Activated CD4-positive, alpha-beta T cell treated with anti-CD3 and anti-CD28 coated beads for 1 hour (primary cell): ENCODE results near the gene ZNRF3.

Experiments
- DNase-seq: peaks from one replicate; pipeline ENCODE4 v3.0.0-alpha.2; 2020

ZNRF3 gene

DNA sequence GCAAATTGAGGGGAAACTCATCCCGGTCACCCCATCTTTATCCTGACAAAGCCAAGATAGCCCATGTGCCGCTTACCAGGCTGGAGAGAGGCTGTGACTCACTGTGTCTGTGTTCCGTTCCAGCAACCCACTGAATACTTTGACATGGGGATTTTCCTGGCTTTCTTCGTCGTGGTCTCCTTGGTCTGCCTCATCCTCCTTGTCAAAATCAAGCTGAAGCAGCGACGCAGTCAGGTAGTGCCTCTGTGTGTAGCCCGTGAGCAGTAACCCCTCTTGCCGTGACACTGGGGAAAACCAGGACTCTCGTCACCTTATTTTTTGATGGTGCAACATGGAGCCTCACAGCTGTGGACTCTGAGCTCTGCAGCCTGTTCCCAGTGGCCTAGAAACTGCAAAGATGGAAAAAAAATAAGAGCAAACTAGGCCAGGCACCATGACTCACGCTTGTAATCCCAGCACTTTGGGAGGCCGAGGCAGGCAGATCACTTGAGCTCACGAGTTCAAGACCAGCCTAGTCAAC lies 161.3 kb downstream of the ZNRF3 start:
- DNase-seq: no peak

DNA sequence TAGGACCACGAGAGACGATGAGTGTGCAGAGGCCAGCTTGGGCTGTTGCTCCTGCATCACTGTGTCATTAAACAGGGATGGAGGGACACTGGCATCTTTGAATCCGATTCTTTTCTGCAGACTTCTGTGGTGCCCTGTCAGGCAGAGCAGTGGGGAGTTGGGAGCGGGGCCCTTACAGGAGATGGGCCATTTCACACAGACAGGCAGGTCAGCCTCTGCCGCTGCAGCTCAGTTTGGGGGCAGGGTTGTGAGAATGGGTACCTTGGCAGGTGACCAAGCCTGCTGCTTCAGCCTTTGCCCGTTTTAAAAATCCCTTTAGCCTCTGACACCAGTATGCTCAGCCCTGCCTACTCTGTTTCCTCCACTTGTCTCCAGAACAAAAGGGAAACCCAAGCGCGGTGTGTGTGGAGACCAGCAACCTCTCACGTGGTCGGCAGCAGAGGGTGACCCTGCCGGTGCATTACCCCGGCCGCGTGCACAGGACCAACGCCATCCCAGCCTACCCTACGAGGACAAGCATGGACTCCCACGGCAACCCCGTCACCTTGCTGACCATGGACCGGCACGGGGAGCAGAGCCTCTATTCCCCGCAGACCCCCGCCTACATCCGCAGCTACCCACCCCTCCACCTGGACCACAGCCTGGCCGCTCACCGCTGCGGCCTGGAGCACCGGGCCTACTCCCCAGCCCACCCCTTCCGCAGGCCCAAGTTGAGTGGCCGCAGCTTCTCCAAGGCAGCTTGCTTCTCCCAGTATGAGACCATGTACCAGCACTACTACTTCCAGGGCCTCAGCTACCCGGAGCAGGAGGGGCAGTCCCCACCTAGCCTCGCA lies 165.7 kb downstream of the ZNRF3 start:
- no peak for DNase-seq

DNA sequence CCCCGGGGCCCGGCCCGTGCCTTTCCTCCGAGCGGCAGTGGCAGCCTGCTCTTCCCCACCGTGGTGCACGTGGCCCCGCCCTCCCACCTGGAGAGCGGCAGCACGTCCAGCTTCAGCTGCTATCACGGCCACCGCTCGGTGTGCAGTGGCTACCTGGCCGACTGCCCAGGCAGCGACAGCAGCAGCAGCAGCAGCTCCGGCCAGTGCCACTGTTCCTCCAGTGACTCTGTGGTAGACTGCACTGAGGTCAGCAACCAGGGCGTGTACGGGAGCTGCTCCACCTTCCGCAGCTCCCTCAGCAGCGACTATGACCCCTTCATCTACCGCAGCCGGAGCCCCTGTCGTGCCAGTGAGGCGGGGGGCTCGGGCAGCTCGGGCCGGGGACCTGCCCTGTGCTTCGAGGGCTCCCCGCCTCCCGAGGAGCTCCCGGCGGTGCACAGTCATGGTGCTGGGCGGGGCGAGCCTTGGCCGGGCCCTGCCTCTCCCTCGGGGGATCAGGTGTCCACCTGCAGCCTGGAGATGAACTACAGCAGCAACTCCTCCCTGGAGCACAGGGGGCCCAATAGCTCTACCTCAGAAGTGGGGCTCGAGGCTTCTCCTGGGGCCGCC lies 166.4 kb downstream of the ZNRF3 start:
- no peak for DNase-seq

DNA sequence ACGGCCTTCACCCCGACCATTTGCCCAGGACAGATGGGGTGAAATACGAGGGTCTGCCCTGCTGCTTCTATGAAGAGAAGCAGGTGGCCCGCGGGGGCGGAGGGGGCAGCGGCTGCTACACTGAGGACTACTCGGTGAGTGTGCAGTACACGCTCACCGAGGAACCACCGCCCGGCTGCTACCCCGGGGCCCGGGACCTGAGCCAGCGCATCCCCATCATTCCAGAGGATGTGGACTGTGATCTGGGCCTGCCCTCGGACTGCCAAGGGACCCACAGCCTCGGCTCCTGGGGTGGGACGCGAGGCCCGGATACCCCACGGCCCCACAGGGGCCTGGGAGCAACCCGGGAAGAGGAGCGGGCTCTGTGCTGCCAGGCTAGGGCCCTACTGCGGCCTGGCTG lies 167.1 kb downstream of the ZNRF3 start:
- DNase-seq: no peak

DNA sequence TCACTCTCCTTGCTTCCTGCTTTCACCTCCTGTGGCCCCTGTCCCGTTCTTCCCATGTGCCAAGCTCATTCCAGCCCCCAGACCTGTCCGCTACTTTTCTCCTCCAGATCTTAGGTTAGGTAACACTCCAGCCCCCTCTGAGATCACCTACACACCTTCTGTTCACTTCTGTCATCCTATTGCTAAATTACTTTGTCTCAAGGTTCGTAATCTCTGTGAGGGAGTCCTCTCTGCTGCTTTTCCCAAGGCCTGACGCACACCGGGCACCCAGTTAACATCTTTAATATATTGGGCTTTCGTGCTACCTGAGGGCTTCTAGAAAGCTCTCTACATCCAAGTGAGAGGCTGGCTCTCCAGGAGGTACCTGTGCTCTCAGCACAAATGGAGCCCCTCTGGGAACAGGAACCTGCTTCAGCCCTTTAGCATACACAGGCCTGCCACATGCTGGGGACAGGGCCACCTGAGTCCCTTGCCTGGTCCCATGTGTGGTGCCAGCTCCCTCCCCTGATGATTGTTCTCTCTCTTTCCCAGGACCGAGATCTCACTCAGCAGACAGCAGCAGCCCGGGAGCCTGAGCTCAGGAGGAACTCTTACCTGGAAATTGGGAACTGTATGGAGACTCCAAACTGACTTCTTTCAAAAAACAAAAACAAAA lies 169.8 kb downstream of the ZNRF3 start:
- DNase-seq: no peak

DNA sequence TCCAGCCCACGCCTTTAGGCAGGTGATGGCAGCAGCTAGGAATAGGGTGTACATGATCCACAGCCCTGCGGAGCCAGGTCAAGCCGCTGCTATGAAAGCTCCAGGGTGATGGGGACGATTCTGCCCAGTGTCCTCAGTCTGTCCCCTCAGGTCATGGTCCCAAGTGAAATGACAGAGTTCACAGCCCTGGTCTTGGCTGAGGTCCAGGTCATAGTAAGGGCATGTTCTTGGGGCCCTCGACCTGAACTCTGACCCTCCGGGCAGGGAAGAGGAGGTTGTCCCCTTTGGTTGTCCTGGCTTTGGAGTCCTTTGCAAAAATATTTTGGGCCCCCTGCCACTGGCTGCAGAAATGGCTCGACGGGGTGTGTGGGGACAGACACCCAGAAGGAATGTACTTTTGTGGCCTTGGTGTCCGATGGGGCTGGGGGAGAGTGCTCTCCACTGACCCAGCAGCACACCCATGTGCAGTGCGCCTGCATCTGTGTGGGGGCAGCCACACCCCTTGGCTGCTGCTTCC lies 170.9 kb downstream of the ZNRF3 start:
- no peak for DNase-seq

DNA sequence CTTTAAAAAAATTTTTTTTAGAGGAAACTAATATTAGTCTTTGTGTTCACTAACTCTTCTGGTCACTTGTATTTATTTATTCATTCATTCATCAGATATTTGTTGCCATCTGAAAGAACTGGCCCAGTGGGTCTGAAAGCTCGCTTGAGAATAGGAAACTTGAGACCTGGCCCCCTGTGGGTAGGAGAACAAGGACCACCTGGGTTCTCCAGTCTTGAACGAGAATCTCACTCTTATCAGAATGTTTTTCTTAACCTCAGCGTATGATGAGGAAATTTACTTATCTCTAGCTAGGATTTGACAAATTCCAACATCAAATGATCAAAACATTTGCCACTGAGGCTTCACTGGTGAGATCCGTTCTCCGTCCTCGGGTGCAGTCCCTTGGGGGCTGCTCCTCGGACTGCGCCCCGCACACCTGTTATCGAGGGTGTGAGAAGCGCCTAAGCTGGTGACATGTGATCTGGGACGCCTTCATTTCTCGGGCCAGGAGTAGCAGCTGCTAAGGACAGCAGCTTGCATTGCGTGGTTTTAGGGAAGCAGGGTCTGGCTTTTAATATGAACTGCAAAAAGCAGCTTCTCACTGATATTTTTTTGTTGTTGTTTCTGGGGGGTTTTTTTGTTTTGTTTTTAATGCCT lies 171.9 kb downstream of the ZNRF3 start:
- no peak for DNase-seq

DNA sequence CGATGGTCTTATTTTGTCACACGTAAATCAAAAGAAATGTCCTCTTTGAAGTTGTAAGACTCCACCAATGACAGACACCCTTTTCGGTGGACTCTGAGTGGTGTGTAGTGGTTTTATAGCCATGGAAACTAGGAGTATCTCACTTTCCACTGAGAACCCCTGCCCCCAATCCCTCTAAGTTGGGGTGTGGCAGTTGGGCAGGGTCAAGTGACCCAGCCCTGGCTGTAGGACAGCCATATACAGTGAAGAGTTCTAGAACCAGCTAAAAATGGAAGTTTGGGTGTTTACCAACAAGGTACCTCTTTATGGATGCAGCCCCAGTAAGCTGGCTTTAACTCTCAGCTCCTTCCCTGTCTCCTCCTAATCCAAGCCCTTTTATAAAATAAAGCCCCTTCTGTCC lies 173.1 kb downstream of the ZNRF3 start:
- DNase-seq: no peak

DNA sequence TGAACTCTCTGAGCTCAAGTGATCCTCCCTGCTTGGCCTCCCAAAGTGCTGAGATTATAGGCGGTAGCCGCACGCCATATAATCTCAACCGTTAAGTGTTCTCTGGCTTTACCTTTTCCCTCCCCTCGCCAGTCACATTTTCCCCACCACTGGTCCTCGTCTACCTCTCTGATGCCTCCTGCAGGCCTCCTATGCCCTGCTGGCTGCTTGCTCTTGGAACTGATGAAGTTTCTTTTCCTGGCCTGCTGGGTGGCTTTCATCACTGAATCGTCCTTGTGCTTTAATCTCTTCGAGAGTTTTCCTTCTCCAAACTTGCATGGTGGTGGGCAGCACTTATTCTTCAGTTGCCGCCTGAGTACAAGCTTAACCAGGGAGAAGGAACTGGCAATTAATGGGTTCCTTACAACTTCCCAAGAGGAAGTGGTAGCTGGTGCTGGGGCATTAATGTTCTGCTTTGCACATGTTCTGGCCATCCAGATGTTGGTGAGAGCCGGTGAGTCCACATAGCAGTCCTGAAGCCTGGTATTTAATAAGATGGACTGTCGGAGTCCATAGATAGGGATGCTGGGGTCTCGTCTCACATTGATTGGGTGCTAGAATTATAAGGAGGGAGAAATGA lies 177.0 kb downstream of the ZNRF3 start:
- no peak for DNase-seq

DNA sequence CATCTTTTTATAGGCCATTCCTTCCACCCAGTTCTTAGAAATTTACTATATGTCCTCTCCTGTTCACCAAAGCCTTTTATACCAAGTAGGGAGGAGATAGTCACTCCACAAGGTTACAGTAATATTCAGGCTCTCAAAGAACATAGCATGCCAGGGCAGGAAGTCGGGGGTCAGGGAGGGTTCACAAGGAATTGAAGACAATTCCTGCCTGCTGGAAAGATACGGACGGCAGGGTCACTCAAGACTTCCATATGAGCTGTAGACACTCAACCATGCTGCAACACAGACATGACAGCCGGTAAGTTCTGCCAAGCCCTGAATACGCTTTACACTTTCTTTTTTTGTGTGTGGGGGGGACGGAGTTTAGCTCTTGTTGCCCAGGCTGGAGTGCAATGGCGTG lies 177.6 kb downstream of the ZNRF3 start:
- no peak for DNase-seq

DNA sequence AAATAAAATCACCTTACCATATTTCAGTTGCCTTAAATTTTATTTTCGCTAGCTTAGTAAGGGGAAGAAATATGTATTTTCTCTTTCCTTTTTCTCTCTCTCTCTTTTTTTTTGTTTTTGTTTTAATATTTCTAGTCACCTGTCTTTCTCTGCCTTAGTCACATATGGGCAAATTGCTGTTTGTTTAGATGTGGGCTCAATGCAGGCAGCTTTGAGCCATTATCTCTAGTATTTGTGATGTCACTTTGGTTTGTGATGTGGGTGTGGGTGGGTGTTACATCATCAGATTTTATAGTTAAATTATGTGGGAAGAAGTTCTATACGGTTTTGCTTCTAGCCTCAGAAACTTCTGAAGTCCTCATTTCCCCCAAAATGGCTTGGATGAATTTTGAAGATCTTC lies 178.4 kb downstream of the ZNRF3 start, which contains the start of gene C22orf31:
TSS of gene C22orf31 (minus strand) at position 59 of the 400 bp plus-strand sequence. CDS start at position 20, 39 bp downstream.
- DNase-seq: no peak

DNA sequence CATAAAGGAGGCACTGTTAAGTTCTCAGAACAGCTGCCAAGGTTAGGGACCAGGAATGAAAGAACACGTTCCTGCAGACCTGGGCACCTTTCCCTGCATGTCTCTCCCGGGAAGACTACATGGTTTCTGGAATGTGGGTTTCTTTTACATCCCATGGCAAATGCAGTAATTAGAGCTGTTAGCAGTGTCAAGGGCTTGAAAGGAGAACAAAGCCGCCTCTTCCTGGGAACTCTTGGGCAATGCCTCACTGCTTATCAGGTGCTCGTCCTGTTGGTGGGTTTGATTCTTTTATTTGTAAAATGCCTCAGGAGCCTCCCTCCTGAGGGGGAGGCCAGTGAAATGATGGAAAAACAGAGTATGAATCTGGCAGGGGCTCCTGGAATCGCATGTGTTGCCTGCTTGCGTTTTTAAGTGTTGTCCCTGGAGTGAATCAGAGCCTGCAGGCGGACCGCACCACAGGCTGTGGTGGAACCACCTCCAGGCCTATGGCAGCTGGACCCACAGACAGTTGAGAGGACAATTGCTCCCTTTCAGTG lies 179.0 kb downstream of the ZNRF3 start:
- no peak for DNase-seq

DNA sequence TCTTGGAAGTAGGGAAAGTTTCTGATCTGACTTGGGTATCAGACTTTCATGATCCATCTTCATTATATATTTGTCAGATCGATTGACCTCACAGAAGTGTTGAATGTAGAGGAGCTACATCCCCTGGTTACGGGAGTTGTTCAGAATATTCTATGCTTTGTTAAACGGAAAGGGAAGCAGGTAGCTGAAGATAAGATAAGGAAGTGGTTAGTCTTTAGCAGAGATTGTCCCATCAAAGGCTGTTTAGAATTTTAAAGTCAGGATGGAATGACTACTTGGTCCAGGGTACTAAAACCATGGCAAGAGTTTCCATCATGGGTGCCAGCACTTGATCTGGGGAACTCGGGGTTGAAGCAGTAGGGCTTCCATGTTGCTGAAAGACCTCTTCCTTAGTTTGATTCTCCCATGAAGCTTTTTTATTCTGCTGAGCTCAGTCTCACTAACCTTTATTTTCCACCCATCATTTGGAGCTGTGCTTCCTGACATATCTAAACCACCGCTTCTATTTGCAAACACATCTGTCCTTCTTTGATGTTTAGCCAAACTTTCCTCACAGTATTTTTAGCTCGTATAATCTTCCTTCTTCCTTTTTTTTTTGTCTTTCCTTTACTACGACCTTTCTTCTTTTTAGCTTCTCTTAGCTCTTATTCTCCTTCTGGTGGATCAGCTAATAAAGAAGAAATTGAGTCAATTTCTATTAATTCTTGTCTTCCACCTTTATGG lies 182.3 kb downstream of the ZNRF3 start:
- DNase-seq: no peak

DNA sequence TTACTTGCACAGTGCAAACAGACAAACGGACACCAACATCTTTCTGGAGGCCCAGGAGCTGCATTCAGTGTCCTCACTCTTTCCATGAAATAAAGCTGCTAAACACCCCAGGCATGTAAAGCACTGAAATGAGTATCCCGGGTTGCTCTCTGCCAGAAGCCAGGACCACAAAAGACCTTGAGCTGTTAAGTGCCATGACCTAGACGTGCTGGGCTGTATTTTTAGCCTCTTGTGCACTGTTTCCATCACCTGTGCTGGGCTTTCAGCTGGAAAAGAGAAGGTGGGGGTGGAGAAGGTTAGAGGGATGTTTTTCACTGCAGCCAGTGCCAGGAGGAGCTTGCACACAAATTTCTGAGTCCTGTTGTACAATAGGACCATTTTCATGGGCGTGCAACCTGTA lies 186.1 kb downstream of the ZNRF3 start:
- no peak for DNase-seq

DNA sequence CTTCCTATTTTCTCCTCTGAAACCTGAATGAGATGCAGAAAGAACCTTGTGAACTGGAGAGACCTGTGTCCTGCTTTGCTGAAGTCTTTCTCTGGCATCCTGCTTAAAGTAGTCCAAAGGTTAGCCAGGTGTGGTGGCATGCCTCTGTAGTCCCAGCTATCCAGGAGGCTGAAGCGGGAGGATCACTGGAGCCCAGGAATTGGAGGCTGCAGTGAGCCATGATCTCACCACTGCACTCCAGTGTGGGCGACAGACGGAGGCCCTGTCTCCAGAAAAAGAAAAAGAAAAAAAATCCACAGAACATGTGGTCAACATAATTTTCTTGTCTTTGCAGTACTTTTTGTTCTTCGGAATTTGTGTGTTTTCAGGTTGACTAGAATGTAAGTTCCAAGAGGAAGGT lies 187.1 kb downstream of the ZNRF3 start:
- DNase-seq: no peak

DNA sequence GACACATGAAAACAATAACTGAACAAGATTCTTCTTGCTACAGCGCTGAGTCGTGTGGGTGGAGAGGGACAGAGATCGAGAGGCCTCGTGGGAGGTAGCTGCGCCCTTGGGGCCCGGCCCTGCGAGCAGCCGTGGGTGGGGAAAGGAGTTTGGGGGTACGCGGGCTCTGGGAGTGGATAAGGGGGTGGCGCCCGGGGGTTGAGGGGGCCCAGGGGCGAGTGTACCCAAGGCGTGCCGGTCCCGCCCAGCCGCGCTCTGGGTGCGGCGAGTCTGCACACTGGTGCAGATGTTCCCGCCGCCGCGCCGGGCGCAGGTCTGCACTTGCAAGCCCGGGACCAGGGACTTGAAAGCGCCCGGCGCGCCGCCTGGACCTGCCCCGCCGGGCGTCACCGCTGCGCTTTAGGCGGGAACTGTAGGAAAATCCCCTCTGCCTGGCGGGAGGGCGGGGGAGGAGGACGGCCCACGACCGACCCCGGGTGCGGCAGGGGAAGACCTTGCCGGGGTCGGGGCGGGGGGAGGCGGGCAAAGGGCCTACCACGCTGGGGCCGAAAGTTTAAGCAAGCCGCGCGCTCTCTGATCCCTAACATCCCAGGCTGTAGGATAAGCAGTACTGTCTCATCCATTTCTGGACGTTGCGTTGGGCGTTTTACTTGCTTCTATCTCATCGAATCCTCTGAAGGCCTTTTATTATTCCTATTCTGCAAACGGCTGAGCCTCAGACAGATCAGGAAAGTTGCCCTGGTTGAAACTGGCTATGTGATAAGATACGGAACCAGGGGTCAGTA lies 188.1 kb downstream of the ZNRF3 start:
- no peak for DNase-seq

DNA sequence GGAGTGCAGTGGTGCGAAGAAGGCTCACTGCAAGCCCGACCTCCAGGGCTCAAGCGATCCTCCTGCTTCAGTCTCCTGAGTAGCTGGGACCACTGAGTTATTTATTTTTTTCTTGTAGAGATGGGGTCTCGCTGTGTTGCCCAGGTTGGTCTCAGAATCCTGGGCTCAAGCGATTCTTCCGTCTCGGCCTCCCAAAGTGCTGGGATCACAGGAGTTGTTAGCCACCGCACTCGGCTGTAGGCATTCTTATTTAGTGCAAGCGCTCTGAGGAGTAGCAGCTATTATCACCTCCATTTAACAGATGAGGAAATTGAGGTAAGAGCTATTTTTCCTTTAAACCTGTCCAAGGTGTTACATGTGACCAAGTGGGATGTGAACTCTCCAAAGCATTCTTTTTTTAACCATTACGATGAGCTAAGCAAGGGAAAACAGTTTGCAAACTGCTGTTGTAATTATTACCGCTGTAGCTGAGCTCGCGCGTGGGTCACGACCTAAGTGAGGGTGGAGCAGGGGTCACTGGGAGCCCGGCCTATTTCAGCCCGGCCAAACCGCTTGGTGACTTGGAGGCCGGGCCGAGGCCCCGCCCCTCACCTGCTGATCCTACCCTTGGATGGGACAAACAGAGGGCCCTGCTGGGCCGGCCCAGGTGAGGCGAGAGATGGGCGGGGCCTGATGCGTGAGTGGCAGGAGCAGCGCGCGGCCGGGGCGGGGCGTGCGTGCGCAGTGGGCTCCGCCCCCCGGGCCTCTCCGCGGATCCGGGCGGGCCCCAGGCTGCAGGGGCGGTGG lies 189.0 kb downstream of the ZNRF3 start:
- DNase-seq: peak; percentile 73

DNA sequence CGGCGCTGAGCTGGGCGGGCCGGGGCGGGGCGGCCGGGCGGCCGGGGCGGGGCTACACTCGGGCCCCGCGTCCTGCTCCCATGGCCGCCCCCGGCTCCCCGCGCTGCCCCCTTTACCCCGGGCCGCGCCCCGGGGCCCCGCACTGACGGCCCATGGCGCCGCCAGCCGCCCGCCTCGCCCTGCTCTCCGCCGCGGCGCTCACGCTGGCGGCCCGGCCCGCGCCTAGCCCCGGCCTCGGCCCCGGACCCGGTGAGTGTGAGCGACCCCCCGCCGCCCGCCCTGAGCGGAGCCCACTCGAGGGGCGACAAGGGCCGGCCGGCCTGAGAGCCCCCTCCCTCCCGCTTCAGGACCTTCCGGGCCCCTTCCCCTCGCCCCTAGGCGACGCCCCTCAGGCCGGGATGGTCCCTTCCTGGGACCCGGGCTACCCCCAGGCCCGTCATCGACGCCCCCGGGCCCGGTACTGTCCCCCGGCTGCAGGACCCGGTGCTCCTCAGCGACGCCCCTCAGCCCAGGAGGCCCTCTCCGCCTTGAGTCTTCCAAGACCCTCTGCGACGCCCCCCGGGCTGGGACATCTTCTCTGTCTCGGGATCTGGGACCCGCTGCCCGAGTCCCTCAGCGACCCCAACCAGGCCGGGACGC lies 189.7 kb downstream of the ZNRF3 start, which contains the start of gene KREMEN1:
TSS of gene KREMEN1 (plus strand) at position 57 of the 639 bp plus-strand sequence. CDS start at position 153, 96 bp downstream.
- DNase-seq: no peak

DNA sequence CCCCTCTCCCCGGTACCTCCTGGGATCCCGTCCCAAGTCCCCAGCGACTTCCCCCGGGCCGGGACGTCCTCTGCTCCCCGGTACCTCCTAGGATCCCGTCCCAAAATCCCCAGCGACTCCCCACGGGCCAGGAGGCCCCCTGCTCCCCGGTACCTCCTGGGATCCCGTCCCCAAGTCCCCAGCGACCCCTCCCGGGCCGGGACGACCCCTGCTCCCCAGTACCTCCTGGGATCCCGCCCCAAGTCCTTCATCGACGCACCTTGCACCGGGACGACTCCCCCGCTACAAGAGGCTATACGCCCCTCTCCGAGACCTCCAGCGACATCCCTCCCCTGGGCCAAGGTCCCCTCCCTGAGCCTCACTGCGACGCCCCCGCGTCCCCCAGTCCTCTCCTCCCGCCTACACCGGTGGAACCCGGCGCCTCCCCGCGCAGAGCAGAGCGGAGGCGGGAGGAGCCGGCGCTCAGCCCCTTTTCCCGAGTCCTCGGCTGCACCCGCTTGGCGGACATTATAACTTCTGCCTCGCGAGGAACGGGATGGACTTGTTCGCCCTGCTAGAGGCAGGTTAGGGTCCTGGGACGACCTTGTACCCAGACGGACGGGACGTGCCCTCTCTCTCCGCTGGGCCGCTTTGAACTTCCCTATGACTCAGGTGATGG lies 190.4 kb downstream of the ZNRF3 start:
- no peak for DNase-seq
